GM20000 (cell line): Measurements from ENCODE around the gene GATA1.

Source experiments
- DNase-seq: peaks from one replicate; pipeline ENCODE4 v3.0.0; 2012; ENCODE audit warnings: low spot score
- TF ChIP-seq, protein P1 (sequence below): IDR thresholded peaks from 2 replicates; pipeline ENCODE4 v1.5.1; 2012; ENCODE audit warnings: mild to moderate bottlenecking, control low read depth; ENCODE audit errors: extremely low read depth, missing control alignments

Gene GATA1

DNA sequence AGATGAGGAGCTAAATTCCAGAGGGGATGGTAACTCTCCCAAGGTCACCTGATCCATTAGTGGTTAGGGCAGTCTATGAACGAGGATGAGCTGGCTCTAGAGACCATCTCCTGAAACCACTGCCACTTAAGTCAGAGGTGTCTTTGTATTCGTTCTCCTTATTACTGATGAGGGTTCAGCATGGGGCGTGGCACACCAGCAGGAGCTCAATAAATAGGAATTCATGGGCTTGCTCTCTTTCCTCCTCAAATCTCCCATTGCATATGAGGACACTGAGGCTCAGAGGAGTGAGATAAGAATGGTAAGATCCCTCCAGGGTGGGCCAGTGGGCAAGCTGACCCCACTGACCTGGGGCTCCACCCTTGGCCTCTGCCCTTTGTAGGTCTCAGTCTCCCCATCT, 1.7 kb upstream of the GATA1 start:
- TF ChIP-seq, protein P1, sequence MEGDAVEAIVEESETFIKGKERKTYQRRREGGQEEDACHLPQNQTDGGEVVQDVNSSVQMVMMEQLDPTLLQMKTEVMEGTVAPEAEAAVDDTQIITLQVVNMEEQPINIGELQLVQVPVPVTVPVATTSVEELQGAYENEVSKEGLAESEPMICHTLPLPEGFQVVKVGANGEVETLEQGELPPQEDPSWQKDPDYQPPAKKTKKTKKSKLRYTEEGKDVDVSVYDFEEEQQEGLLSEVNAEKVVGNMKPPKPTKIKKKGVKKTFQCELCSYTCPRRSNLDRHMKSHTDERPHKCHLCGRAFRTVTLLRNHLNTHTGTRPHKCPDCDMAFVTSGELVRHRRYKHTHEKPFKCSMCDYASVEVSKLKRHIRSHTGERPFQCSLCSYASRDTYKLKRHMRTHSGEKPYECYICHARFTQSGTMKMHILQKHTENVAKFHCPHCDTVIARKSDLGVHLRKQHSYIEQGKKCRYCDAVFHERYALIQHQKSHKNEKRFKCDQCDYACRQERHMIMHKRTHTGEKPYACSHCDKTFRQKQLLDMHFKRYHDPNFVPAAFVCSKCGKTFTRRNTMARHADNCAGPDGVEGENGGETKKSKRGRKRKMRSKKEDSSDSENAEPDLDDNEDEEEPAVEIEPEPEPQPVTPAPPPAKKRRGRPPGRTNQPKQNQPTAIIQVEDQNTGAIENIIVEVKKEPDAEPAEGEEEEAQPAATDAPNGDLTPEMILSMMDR: no peak
- DNase-seq: no peak

DNA sequence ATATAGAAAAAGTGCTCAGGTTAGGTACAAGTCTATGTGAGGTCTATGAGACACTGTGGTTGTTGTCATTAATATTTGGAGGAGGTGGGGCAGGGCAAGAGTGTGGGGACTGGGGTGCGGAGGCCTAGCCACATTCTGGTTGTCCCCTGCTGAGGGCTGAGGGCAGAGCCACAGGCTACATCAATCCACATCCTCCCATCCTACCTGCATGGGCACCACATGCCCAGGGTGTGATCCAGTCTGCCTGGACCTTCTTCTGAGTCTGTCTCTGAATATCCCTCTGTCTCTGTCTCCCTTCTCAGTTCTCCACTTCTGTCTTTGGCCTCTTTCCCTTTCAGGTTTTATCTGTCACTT, 1.2 kb upstream of the GATA1 start:
- no peak for DNase-seq
- TF ChIP-seq, protein P1: no peak

DNA sequence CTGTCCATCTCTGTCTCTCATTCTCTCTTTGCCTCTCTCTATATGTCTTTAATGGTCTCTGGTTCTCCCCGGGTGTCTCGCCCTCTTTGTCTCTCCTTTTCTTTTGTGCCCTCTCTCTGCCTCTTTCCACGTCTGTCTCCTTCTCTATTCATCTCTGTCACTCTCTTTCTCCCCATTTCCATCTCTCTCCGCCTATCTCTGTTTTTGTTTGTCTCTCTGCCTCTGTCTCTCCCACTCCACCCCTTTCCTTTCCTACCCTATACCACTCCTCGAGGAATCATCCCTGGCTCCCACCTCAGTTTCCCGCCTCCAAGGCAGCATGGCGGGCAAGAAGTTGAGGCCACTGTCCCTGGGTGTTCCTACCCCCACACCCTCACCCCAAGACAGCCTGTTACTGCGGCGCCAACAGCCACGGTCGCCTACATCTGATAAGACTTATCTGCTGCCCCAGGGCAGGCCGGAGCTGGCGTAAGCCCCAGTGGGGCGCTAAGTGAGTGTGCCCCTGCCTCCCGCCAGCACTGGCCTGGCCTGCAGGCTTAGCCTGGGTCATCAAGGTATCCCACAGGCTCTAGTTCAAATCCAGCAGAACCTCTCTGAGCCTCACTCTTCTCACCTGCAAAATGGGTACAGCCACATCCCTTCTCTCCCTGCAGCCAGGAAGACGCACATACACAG, 713 bp upstream of the GATA1 start:
- TF ChIP-seq, protein P1: no peak
- DNase-seq: no peak

DNA sequence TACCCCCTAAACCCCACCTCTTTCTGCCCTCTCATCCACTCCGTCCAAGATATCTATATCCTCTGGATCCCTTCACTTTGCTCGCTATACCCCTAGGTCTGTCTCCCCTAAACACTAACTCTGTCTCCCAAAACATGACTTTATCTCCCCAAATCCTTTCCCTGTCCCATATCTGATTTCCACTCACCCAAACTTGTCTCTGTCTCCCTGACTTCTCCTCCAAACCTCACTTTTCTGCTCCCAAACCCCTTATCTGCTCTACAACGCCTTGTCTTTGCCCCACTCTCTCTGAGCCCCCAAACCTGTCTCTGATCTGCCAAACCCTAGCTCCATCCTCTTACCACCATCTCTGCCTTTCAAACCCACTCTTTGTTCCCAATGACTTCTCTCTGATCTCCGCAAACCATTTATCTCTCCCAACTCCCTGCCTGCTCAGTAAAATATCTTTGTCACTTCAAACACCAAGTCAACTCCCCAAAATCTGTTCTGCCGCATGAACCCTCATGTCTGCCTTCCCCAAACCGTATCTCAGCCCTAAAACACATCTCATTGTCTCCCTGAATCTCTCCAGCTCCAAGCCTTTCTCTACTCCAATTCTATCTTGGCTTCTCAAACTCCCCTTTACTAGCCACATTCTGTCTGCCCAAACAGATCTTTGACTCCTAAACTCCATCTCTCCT, 575 bp downstream of the GATA1 start:
- DNase-seq: no peak
- TF ChIP-seq, protein P1: no peak

DNA sequence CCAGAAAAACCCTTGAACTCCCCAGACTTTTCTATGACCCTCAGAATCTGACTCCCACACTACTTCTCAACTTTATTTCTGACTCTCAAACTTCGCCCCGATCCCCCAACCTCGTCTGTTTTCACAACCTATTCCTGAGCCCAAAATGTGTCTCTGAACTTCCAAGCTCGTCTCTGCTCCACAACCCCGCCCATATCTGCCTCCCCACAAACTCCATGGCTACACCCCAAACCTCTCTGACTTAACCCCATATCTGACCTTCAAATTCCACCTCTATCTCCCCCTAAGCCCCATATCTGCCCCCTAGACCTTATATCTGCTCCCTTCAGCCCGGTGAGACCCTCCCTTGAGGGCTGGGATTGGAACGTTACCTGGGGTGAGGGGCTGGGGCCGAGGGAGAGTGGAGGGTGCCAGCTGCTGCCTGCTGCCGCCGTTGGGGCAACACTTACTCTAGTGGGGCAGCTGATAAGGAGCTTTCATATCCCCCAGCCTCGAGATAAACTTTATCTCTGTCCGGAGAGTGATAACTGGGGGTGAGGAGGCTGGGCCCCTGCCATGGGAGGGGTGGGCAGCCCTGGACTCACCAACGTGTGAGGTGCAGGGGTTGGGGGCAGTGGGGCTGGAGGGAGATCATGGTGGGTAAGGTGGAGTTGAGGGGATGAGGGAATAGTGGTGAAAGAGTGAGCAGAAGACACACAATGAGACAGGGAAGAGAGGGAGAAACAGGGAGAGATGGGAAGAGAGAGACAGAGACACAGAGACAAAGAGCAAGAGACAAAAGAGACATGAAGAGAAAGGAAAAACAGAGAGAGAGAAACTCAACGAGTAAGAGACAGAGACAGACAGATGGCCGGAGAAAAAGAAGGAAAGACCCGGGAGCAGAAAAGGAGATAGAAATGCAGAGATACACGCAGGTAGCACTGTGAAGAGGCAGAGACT, 1.4 kb downstream of the GATA1 start:
- TF ChIP-seq, protein P1: no peak

DNA sequence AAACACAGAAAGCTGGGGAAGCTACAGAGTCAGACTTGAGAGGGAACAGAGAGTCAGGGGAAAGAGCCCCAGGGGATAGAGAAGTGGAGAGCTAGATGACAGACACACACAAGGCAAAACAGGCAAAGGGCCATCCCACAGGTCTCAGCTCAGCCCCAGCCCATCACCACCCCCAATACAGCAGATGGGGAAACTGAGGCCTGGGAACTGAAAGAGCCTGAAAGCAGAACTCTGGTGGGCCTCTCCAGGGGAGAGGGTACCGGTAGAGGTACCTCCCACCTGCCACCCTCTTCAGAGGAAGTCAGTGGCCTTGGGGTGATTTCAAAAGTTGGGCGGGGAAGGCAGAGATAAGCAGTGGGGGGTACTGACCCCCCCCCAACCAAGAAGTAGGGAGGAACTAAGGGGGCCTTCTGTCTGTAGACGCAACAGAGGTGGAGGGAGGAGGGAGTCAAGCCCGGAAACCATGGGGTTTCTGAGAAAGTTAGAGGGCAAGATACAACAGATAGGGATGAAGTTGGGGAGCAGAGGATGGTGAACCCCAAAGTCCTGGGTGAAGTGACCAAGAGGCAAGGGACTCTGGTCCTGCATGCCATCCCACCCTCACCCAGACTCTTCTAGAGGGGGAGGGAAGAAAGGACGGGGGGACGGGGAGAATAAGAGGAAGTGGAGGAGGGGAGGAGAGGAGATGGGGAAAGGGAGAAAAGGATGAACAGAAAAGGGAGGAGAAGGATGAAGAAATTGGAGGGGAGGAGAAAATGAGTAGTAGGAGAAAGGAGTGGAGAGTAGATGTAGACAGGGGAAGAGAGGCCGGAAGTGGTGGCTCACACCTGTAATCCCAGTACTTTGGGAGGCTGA, 3.2 kb downstream of the GATA1 start:
- TF ChIP-seq, protein P1: no peak
- no peak for DNase-seq

More for the DNA sequence above, 1.4 kb downstream of the GATA1 start:
- no peak for DNase-seq
